Kidney epithelial cell (primary cell): Measurements from ENCODE around the gene EPHB1. TPM values are rescaled to one million over a fixed set of nuclear protein-coding genes. Genes with fewer than 3 reads are reported as not detected.
A peak's percentile ranks its signal among the peaks of the same experiment; 100 is the strongest.
"Not testable (repeated sequence)": the region's sequence is repeated elsewhere in the genome, so short reads cannot be mapped to it uniquely, and the experiment has no call there.

Experiments
- DNase-seq: peaks from one replicate; pipeline ENCODE4 v3.0.0-alpha.2; 2010; ENCODE audit warnings: low read depth
- H3K27me3 ChIP-seq: 2 replicates; pipeline ENCODE4 v1.6.0; 2011; ENCODE audit warnings: low read length; ENCODE audit not compliant: control insufficient read depth, insufficient read depth
- H3K36me3 ChIP-seq: 2 replicates; pipeline ENCODE4 v1.5.1; 2011; ENCODE audit warnings: low read length; ENCODE audit not compliant: control insufficient read depth, insufficient read depth
- H3K4me3 ChIP-seq: 2 replicates; pipeline ENCODE4 v1.5.1; 2011; ENCODE audit warnings: low read depth, mild to moderate bottlenecking, control low read depth, low read length
- total RNA-seq: library from RNA; depleted of rRNA; stranded (reverse); fragments of >200 nt; gene quantifications from 2 replicates; pipeline ENCODE4 v1.2.3, GENCODE V29; 2015
- TF ChIP-seq, protein P1 (sequence below): IDR thresholded peaks from 2 replicates; pipeline ENCODE4 v1.5.1; 2011; ENCODE audit warnings: mild to moderate bottlenecking, moderate library complexity, low read length, control low read depth, inconsistent platforms; ENCODE audit not compliant: insufficient read depth, poor library complexity, severe bottlenecking

EPHB1 gene
- total RNA-seq, 1 donor from 2014 or later = 10.8 TPM

DNA sequence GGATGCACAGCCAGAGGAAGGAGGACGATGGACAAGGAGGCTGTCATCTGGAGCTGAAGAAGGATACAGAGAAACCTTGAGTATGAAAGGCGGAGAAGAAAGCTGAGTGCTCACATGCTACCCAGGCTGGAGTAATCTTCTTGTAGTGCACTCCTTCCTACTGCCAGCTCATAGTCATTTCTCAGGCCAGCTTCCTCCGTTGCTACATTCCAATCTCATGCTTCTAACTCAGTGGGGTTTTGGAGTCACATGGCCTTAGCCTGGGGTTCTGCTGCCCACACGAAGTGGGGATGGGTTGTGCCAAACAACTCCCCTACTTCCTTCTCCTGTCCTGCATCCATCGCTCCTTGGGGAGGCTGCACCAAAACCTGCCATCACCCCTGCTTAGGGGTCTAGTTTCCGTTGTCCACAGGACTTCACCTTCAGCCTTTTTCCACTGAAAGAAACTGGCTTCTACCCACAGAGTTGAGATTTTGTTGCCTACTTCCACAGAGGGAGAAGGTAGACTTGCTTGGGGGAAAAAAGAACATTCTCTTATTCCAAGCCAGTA is 239.9 kb downstream of the EPHB1 start:
- TF ChIP-seq, protein P1, sequence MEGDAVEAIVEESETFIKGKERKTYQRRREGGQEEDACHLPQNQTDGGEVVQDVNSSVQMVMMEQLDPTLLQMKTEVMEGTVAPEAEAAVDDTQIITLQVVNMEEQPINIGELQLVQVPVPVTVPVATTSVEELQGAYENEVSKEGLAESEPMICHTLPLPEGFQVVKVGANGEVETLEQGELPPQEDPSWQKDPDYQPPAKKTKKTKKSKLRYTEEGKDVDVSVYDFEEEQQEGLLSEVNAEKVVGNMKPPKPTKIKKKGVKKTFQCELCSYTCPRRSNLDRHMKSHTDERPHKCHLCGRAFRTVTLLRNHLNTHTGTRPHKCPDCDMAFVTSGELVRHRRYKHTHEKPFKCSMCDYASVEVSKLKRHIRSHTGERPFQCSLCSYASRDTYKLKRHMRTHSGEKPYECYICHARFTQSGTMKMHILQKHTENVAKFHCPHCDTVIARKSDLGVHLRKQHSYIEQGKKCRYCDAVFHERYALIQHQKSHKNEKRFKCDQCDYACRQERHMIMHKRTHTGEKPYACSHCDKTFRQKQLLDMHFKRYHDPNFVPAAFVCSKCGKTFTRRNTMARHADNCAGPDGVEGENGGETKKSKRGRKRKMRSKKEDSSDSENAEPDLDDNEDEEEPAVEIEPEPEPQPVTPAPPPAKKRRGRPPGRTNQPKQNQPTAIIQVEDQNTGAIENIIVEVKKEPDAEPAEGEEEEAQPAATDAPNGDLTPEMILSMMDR = no peak
- Histone ChIP-seq H3K36me3 (no peaks in the 10 kb centered on the region), H3K27me3 (no peaks in the 10 kb centered on the region), H3K4me3 (no peak overlapping the region)
- peak; percentile 1 for DNase-seq

DNA sequence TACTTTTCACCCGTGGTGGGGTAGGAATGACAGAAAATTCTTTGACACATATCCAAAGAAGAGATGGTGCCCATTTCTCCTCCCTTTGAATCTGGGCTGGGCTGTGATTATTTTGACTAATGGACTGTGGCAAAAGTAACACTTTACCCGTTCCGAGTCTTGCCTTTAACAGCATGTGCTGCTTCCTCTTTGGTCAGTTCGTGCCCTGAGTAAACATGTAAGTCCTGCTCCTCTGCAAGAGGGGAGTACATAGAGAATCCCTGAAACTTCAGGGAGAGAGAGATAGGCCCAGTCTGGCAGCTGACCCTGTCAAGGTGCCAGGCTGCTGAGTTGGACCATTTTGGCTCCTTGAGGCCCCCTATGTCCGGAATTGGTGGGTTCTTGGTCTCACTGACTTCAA is 243.1 kb downstream of the EPHB1 start:
- DNase-seq = no peak
- H3K36me3 ChIP-seq = no peaks in the 10 kb centered on the region
- no peak overlapping the region for H3K4me3 ChIP-seq
- TF ChIP-seq, protein P1 = no peak
- no peaks in the 10 kb centered on the region for H3K27me3 ChIP-seq

DNA sequence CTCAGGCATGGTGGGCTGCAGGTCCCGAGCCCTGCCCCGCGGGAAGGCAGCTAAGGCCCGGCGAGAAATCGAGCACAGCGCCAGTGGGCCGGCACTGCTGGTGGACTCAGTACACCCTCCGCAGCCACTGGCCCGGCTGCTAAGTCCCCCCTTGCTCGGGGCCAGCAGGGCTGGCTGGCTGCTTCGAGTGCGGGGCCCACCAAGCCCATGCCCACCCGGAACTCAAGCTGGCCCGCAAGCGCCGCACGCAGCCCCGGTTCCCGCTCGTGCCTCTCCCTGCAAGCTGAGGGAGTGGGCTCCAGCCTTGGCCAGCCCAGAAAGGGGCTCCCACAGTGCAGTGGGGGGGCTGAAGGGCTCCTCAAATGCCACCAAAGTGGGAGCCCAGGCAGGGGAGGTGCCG is 244.5 kb downstream of the EPHB1 start:
- H3K27me3 ChIP-seq, DNase-seq, H3K36me3 ChIP-seq, H3K4me3 ChIP-seq: not testable (repeated sequence)

DNA sequence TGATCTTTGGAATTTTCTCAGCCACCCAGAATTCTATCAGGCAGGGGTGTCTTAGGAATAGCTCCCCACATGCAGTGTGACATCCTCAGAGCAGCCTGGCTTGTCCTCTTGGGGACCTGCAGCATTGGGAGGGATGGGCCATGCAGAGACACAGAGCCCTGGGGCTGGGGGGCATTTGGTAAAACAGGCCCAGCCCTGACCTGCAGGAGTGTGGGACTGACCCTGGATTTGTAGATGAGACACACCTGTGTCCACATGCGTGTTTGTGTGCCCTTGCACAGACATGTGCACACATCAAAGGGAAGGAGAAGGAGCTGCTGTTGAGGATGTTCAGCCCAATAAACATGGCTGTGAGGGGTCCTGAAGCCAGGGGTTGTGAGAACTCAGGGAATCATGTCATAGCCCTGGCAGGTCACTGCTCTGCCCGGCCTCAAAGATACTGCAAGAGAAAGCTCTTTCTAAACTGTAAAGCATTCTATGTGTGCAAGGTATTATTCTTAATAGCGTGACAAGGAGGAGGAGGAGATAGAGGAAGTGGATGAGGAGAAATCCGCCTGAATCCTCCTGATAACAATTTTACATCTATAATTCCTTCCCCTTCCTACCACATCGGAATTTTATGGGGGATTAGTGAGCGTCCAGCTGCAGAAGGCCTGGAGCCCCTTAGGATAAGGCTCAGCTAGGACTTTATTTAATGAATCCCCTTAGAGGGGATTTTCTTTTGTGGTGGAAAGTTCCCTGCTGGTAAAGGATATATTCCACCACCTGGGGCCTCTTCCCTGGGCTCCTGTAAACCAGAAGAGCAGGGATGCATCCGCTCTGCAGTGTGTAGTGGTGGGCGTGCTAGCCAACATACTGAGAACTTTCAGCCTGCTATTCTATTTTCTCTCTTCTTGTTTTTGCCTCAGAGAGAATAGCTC is 245.5 kb downstream of the EPHB1 start:
- TF ChIP-seq, protein P1 = no peak
- H3K27me3 ChIP-seq = no peaks in the 10 kb centered on the region
- DNase-seq = no peak
- H3K36me3 ChIP-seq = no peaks in the 10 kb centered on the region
- no peak overlapping the region for H3K4me3 ChIP-seq

DNA sequence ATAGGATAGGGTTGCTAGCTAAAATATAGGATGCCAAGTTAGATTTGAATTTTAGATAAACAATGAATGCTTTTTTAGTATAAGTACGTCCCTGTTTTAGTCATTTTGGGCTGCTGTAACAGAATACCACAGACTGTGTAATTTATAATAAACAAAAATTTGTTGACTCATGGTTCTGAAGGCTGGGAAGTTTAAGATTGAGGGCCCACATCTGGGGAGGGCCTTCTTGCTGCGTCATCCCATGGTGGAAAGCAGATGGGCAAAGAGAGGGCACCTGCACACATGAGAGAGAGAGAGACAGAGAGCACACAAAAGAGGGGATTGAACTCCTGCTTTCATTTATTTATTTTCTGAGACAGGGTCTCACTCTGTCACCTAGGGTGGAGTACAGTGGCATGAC is 246.5 kb downstream of the EPHB1 start:
- DNase-seq = no peak
- TF ChIP-seq, protein P1 = no peak

DNA sequence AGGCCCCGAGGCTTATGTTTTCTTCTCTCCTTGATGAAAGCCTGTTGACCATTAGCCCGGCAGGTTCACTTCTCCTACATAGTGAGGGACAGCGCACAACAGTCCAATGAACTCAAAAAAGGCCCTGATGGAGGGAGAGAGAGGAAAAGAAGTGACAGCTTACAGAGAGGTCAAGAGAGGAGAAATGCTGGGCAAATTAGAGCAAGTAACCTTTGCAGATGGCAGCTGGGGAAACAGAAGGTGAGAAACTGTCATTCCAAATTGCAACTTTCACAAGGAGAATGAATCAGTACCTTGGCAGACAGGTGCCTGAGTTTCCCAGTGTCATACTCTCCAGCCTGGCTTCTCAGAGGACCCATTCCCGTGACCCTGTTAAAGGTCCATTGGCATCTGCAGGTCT is 252.0 kb downstream of the EPHB1 start:
- no peak overlapping the region for H3K4me3 ChIP-seq

More for the DNA sequence above, 246.5 kb downstream of the EPHB1 start:
- Histone ChIP-seq H3K36me3 (no peaks in the 10 kb centered on the region), H3K4me3 (no peak overlapping the region), H3K27me3 (no peaks in the 10 kb centered on the region)

More for the DNA sequence above, 252.0 kb downstream of the EPHB1 start:
- no peak for DNase-seq
- Histone ChIP-seq H3K27me3 (no peaks in the 10 kb centered on the region), H3K36me3 (no peaks in the 10 kb centered on the region)
- TF ChIP-seq, protein P1 = no peak
